ENCODE data around the gene FBXL13.
"Not testable (repeated sequence)": the region's sequence is repeated elsewhere in the genome, so short reads cannot be mapped to it uniquely, and the experiment has no call there.

The FBXL13 gene

GRCh38 chr7:103074519-103075336 lies at the start of gene FBXL13, which contains the start of gene ARMC10:
Gene FBXL13, minus strand, starts transcription at chr7:103074796.
Gene ARMC10, plus strand, starts transcription at chr7:103075140. Its CDS starts 133 bp downstream, at chr7:103075273.
- DNase-seq: peak; percentile 64 to 99 (median 92)

GRCh38 chr7:103123529-103123928 lies 48.9 kb upstream of the FBXL13 start:
- DNase-seq: no peak

GRCh38 chr7:103121641-103122040 lies 47.0 kb upstream of the FBXL13 start:
- no peak for DNase-seq

GRCh38 chr7:103120362-103120761 lies 45.8 kb upstream of the FBXL13 start:
- DNase-seq: no peak

- DNase-seq: no peak
Measured at GRCh38 chr7:103119791-103120291, 45.2 kb upstream of the FBXL13 start.

- no peak for DNase-seq
Measured at GRCh38 chr7:103117465-103117864, 42.9 kb upstream of the FBXL13 start.

- DNase-seq: peak in 14 of 56 donors; percentile 5 to 53 (median 28)
Measured at GRCh38 chr7:103116991-103117390, 42.4 kb upstream of the FBXL13 start.

- DNase-seq: no peak
Measured at GRCh38 chr7:103116511-103116910, 41.9 kb upstream of the FBXL13 start.

- no peak for DNase-seq
Measured at GRCh38 chr7:103115771-103116170, 41.2 kb upstream of the FBXL13 start.

GRCh38 chr7:103114576-103115008 lies 40.0 kb upstream of the FBXL13 start:
- DNase-seq: peak in 6 of 56 donors; percentile 16 to 25 (median 20)

GRCh38 chr7:103113164-103113563 lies 38.6 kb upstream of the FBXL13 start:
- no peak for DNase-seq

GRCh38 chr7:103106703-103107070 lies 32.1 kb upstream of the FBXL13 start:
- DNase-seq: not testable (repeated sequence)

- no peak for DNase-seq
Measured at GRCh38 chr7:103106005-103106702, 31.6 kb upstream of the FBXL13 start.

- DNase-seq: no peak
Measured at GRCh38 chr7:103101543-103101942, 26.9 kb upstream of the FBXL13 start.

GRCh38 chr7:103100348-103100747 lies 25.8 kb upstream of the FBXL13 start:
- DNase-seq: no peak

- no peak for DNase-seq
Measured at GRCh38 chr7:103097041-103097440, 22.4 kb upstream of the FBXL13 start.

- DNase-seq: not testable (repeated sequence)
Measured at GRCh38 chr7:103095558-103095957, 21.0 kb upstream of the FBXL13 start.

GRCh38 chr7:103094102-103094501 lies 19.5 kb upstream of the FBXL13 start:
- peak in 1 of 56 donors; percentile 22 for DNase-seq

GRCh38 chr7:103093429-103093828 lies 18.8 kb upstream of the FBXL13 start:
- DNase-seq: no peak

GRCh38 chr7:103092321-103092720 lies 17.7 kb upstream of the FBXL13 start:
- DNase-seq: not testable (repeated sequence)

- no peak for DNase-seq
Measured at GRCh38 chr7:103083210-103083609, 8.6 kb upstream of the FBXL13 start.

GRCh38 chr7:103082497-103082896 lies 7.9 kb upstream of the FBXL13 start:
- DNase-seq: no peak
